ENCODE data around the gene LRRC7. TPM values are rescaled to one million over a fixed set of nuclear protein-coding genes. Genes with fewer than 3 reads are reported as not detected.

The LRRC7 gene
- total RNA-seq, 3 donors from 2014 or later (not counting 1 experiment from before 2014, with no cell fraction given) = not detected

DNA sequence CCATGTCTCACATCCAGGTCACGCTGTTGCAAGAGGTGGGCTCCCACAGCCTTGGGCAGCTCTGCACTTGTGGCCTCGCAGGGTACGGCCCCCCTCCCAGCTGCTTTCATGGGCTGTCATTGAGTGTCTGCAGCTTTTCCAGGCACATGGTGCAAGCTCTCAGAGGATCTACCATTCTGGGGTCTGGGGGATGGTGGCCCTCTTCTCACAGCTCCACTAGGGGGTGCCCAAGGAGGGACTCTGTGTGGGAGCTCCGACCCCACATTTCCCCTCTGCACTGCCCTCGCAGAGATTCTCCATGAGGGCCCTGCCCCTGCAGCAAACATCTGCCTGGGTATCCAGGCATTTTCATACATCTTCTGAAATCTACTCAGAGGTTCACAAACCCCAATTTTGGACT lies 219.4 kb downstream of the LRRC7 start:
- H3K36me3 Mint-ChIP-seq = no peaks in the 10 kb centered on the region
- whole genome bisulfite sequencing (ENCODE audit: insufficient coverage) = 76% methylated on average over 5 of the region's 5 CpGs
- H3K27me3 ChIP-seq (ENCODE audit: control insufficient read depth, insufficient read depth, low read length) = no peaks in the 10 kb centered on the region
- no peaks in the 10 kb centered on the region for H3K4me1 Mint-ChIP-seq
- H3K4me3 Mint-ChIP-seq = no peak overlapping the region
- no peaks in the 10 kb centered on the region for H3K36me3 ChIP-seq (ENCODE audit: control insufficient read depth, insufficient read depth, low read length)
- H3K27ac Mint-ChIP-seq = no peak overlapping the region
- H3K27ac ChIP-seq (ENCODE audit: low read length) = no peak overlapping the region
- H3K4me3 ChIP-seq (ENCODE audit: low read length) = no peak overlapping the region
- TF ChIP-seq, protein P1, sequence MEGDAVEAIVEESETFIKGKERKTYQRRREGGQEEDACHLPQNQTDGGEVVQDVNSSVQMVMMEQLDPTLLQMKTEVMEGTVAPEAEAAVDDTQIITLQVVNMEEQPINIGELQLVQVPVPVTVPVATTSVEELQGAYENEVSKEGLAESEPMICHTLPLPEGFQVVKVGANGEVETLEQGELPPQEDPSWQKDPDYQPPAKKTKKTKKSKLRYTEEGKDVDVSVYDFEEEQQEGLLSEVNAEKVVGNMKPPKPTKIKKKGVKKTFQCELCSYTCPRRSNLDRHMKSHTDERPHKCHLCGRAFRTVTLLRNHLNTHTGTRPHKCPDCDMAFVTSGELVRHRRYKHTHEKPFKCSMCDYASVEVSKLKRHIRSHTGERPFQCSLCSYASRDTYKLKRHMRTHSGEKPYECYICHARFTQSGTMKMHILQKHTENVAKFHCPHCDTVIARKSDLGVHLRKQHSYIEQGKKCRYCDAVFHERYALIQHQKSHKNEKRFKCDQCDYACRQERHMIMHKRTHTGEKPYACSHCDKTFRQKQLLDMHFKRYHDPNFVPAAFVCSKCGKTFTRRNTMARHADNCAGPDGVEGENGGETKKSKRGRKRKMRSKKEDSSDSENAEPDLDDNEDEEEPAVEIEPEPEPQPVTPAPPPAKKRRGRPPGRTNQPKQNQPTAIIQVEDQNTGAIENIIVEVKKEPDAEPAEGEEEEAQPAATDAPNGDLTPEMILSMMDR (IDR thresholded peaks at IDR 0.05) = no peak
- no peaks in the 10 kb centered on the region for H3K9me3 ChIP-seq (ENCODE audit: control insufficient read depth, insufficient read depth, low read length)
- H3K9me3 Mint-ChIP-seq = peaks cover 12 to 15% of the 10 kb centered on the region in 2 donors
- DNase-seq (no peak), ATAC-seq (no peak)
- no peaks in the 10 kb centered on the region for H3K27me3 Mint-ChIP-seq (ENCODE audit: low read depth in 2 of 2)
- H3K4me1 ChIP-seq (ENCODE audit: control insufficient read depth, insufficient read depth, low read length) = no peaks in the 10 kb centered on the region
- intact Hi-C loops (cut with micrococcal nuclease) = no loop called here

DNA sequence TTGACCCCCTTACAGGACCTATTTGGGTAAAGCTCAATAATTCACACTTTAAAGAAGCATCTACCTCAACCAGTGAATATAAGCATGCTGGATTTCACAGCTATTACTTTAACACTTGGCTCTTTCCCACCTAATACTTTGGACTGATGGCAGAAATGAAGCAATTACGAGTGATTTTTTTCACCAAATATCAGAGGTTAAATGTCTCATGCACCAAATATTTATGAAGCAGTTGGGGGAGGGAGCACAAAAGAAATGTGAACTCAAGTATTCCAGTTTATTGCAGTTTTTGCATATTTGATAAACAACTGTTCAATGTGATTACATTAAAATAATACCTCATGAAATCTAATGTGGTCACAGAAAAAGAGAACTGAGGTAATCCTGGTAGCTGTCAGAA lies 223.6 kb downstream of the LRRC7 start:
- H3K4me1 Mint-ChIP-seq = no peaks in the 10 kb centered on the region
- no peaks in the 10 kb centered on the region for H3K36me3 Mint-ChIP-seq
- DNase-seq (no peak), ATAC-seq (no peak)
- Histone ChIP-seq H3K27ac (ENCODE audit: low read length) (no peak overlapping the region), H3K4me3 (ENCODE audit: low read length) (no peak overlapping the region), H3K27me3 (ENCODE audit: control insufficient read depth, insufficient read depth, low read length) (no peaks in the 10 kb centered on the region), H3K9me3 (ENCODE audit: control insufficient read depth, insufficient read depth, low read length) (no peaks in the 10 kb centered on the region), H3K36me3 (ENCODE audit: control insufficient read depth, insufficient read depth, low read length) (no peaks in the 10 kb centered on the region), H3K4me1 (ENCODE audit: control insufficient read depth, insufficient read depth, low read length) (no peaks in the 10 kb centered on the region)
- TF ChIP-seq, protein P1 (IDR thresholded peaks at IDR 0.05) = no peak
- no peak overlapping the region for H3K27ac Mint-ChIP-seq
- peaks cover 12 to 21% of the 10 kb centered on the region in 2 donors for H3K9me3 Mint-ChIP-seq
- intact Hi-C loops (cut with micrococcal nuclease) = no loop called here
- WGBS (ENCODE audit: insufficient coverage) = no CpG with 5 or more reads among the region's 1 CpG
- no peaks in the 10 kb centered on the region for H3K27me3 Mint-ChIP-seq (ENCODE audit: low read depth in 2 of 2)
- no peak overlapping the region for H3K4me3 Mint-ChIP-seq

DNA sequence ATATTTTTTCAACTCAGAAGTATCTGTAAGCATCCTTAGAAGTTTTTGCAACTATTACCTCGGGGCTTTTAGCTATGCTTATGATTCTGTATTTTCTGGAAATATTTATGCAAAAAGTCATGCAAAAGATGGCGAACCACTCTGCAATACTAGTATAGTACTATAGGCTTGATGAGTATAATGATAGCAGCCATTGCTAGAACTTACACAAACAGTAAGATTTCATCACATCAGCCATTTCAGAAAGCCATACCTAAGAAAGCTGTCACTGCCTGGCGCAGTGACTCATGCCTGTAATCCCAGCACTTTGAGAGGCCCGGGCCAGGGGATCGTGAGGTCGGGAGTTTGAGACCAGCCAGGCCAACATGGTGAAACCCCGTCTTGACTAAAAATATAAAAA lies 227.1 kb downstream of the LRRC7 start:
- ATAC-seq (no peak), DNase-seq (no peak)
- H3K36me3 Mint-ChIP-seq = peaks cover under 1% of the 10 kb centered on the region
- Histone ChIP-seq H3K9me3 (ENCODE audit: control insufficient read depth, insufficient read depth, low read length) (no peaks in the 10 kb centered on the region), H3K27ac (ENCODE audit: low read length) (no peak overlapping the region), H3K36me3 (ENCODE audit: control insufficient read depth, insufficient read depth, low read length) (no peaks in the 10 kb centered on the region), H3K4me1 (ENCODE audit: control insufficient read depth, insufficient read depth, low read length) (no peaks in the 10 kb centered on the region), H3K27me3 (ENCODE audit: control insufficient read depth, insufficient read depth, low read length) (no peaks in the 10 kb centered on the region), H3K4me3 (ENCODE audit: low read length) (no peak overlapping the region)
- 81% methylated on average over 6 of the region's 7 CpGs for WGBS (ENCODE audit: insufficient coverage)
- H3K4me3 Mint-ChIP-seq = no peak overlapping the region
- TF ChIP-seq, protein P1 (IDR thresholded peaks at IDR 0.05) = no peak
- intact Hi-C loops (cut with micrococcal nuclease) = no loop called here
- H3K27me3 Mint-ChIP-seq (ENCODE audit: low read depth in 2 of 2) = no peaks in the 10 kb centered on the region
- no peaks in the 10 kb centered on the region for H3K4me1 Mint-ChIP-seq
- H3K27ac Mint-ChIP-seq = no peak overlapping the region
- H3K9me3 Mint-ChIP-seq = peaks cover 13 to 15% of the 10 kb centered on the region in 2 donors

DNA sequence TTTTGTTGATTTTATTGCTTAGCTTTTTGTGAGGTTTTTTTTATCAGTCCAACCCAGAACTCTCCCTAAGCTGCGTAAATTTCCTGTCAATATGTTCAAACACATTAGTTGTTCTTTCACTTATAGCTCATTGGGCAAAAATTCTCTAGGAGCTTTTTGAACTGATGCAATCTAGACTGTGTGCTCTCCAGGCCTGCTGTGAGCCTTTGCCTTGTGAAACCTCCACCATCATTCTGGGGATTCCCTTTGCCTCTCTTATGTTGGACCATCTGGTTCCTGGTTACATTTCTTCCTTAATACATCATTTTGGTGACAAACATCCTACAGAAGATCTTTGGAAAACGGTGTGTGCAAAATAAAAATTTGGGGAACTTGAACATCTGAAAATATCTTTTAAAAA lies 247.2 kb downstream of the LRRC7 start:
- no peak overlapping the region for H3K27ac ChIP-seq (ENCODE audit: low read length)
- Mint-ChIP-seq H3K27me3 (ENCODE audit: low read depth in 2 of 2) (no peaks in the 10 kb centered on the region), H3K36me3 (no peaks in the 10 kb centered on the region), H3K27ac (no peak overlapping the region), H3K4me1 (no peaks in the 10 kb centered on the region), H3K9me3 (peaks cover 16 to 20% of the 10 kb centered on the region in 2 donors), H3K4me3 (no peak overlapping the region)
- 53% methylated on average over 1 of the region's 2 CpGs for WGBS (ENCODE audit: insufficient coverage)
- no peak for DNase-seq
- H3K4me3 ChIP-seq (ENCODE audit: low read length) = no peak overlapping the region
- no peak for ATAC-seq
- H3K27me3 ChIP-seq (ENCODE audit: control insufficient read depth, insufficient read depth, low read length) = no peaks in the 10 kb centered on the region
- no peaks in the 10 kb centered on the region for H3K36me3 ChIP-seq (ENCODE audit: control insufficient read depth, insufficient read depth, low read length)
- TF ChIP-seq, protein P1 (IDR thresholded peaks at IDR 0.05) = no peak
- intact Hi-C loops (cut with micrococcal nuclease) = no loop called here
- no peaks in the 10 kb centered on the region for H3K4me1 ChIP-seq (ENCODE audit: control insufficient read depth, insufficient read depth, low read length)
- no peaks in the 10 kb centered on the region for H3K9me3 ChIP-seq (ENCODE audit: control insufficient read depth, insufficient read depth, low read length)

All from natural killer cell (primary cell).